NCI-H2081 treated with DMSO at 0.1 percent for 48 hours (cell line): ENCODE results near the gene IFITM1.
"Not testable (repeated sequence)": the region's sequence is repeated elsewhere in the genome, so short reads cannot be mapped to it uniquely, and the experiment has no call there.

Source experiments
- DNase-seq: peaks from one replicate; lab custom pipeline; 2025; lab: John Stamatoyannopoulos, UW

The IFITM1 gene

GRCh38 chr11:326842-327580 is 13.2 kb downstream of the IFITM1 start:
- no peak for DNase-seq

GRCh38 chr11:327581-327923 is 13.7 kb downstream of the IFITM1 start:
- DNase-seq: no peak

- DNase-seq: no peak
These were observed 14.2 kb downstream of the IFITM1 start for GRCh38 chr11:328012-328411.

GRCh38 chr11:328516-329100 is 14.8 kb downstream of the IFITM1 start:
- DNase-seq: not testable (repeated sequence)

- DNase-seq: no peak
These were observed 16.0 kb downstream of the IFITM1 start for GRCh38 chr11:329886-330253.

GRCh38 chr11:330307-330693 is 16.5 kb downstream of the IFITM1 start:
- DNase-seq: no peak

GRCh38 chr11:330694-331357 is 17.0 kb downstream of the IFITM1 start:
- no peak for DNase-seq

- no peak for DNase-seq
These were observed 17.7 kb downstream of the IFITM1 start for GRCh38 chr11:331358-332060.

- DNase-seq: no peak
These were observed 19.0 kb downstream of the IFITM1 start for GRCh38 chr11:332651-333480.

- not testable (repeated sequence) for DNase-seq
These were observed 19.9 kb downstream of the IFITM1 start for GRCh38 chr11:333616-334263.

- no peak for DNase-seq
These were observed 20.6 kb downstream of the IFITM1 start for GRCh38 chr11:334264-334994.

GRCh38 chr11:335779-336658 is 22.2 kb downstream of the IFITM1 start:
- DNase-seq: no peak

GRCh38 chr11:336659-337198 is 22.9 kb downstream of the IFITM1 start:
- no peak for DNase-seq

GRCh38 chr11:337711-338110 is 23.9 kb downstream of the IFITM1 start:
- DNase-seq: no peak

GRCh38 chr11:339963-340362 is 26.1 kb downstream of the IFITM1 start:
- DNase-seq: no peak

GRCh38 chr11:340539-341512 is 27.0 kb downstream of the IFITM1 start:
- no peak for DNase-seq

GRCh38 chr11:342328-342727 is 28.5 kb downstream of the IFITM1 start:
- no peak for DNase-seq
